ENCODE measurements around the gene GNL3L.

- no peak for TF ChIP-seq CTCF (IDR thresholded peaks at IDR 0.05 in 8 of 11, conservative IDR thresholded peaks at IDR 0.05 in 3 of 11)
- no peak for TF ChIP-seq POLR2AphosphoS5 (IDR thresholded peaks at IDR 0.05)
- no peak for TF ChIP-seq POLR2A (IDR thresholded peaks at IDR 0.05)
Observed at GRCh38 chrX:54560411-54560810, 30.4 kb downstream of the GNL3L start.

Measured in spleen (tissue), 7 donors.